Iris pigment epithelial cell (primary cell): Measurements from ENCODE around the gene MYBBP1A.

ENCODE experiments used
- DNase-seq: peaks from one replicate; pipeline ENCODE4 v3.0.0-alpha.2; 2011; ENCODE audit warnings: low read depth

The MYBBP1A gene

DNA sequence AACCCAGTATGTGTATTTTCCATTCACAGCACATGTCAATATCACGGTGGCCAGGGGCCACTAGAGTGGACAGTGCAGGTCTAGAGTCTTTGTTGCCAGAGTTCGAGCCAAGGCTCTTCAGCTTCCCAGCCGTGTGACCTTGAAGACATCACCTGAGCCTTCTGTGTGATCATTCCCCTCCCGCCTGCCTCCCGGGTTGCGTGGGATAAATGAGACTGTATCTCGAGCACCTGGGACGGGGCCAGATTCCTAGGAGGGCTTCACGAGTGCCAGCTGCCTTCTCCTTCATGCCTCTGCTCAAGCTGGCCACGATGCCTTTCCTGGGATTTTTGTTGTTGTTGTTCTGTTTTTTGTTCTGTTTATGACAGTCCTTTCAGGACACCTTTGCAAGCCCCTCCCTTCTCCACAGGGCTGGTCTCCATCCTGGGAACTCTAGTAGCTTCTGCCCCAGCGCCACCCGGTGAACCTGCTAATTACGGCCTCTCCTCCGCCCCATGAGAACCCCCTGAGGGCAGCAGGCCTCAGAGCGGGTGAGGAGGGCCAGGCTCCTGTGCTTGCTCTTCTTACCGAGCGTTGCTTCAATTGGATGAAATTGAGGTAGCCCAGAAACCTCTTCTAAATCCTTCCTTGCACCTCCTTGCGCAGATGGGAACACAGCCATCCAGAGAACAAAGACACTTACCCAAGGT is 52.6 kb downstream of the MYBBP1A start:
- no peak for DNase-seq

DNA sequence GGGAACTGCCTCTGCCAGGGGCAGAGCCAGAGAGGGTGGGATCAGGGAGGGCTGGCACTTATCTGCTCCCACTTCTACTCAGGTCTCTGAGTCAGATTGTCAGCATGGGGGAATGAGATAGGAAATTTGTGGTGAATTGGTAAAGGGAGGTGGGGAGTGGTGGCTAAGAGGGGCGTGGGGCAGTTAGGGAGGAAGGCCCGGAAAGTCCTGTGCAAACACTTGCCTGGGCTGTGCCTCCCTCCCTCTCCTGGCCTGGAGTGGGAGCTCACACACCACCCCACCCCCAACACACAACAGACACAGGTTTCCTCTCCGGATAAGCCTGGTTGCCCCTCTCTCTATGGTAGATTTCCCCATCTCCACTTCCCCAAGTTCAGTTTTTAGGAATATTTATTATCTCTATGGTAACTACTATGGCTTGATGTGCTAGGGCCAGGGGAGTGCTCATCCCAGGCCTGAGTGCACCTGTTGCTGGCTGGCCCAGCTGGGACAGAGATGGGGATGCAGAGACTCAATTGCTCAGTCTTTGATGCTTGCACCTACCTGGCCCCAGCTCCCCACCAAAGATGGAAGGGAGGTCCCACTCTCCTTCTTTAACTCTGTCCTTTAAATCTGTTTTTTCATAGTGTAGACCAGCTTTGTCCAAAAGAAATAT is 53.8 kb downstream of the MYBBP1A start:
- DNase-seq, result no peak

DNA sequence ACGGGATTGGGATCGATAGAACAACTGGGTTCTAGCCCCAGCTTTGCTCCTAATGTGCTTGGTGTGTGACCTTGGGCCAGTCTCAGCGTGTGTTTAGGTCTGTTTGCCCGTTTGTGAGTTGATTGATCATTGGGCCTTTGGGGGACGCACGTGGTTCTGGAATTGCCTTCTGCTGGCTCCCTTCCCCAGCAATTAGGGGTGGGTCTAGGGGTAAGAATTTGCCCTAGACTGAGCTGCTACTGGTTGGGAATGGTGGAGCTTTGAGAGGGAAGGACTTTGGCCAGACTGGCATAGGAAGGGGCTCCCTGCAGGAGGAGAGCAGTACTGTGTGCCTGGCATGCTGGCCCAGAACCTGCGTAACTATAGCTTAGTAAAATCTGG is 55.0 kb downstream of the MYBBP1A start:
- DNase-seq, result no peak

DNA sequence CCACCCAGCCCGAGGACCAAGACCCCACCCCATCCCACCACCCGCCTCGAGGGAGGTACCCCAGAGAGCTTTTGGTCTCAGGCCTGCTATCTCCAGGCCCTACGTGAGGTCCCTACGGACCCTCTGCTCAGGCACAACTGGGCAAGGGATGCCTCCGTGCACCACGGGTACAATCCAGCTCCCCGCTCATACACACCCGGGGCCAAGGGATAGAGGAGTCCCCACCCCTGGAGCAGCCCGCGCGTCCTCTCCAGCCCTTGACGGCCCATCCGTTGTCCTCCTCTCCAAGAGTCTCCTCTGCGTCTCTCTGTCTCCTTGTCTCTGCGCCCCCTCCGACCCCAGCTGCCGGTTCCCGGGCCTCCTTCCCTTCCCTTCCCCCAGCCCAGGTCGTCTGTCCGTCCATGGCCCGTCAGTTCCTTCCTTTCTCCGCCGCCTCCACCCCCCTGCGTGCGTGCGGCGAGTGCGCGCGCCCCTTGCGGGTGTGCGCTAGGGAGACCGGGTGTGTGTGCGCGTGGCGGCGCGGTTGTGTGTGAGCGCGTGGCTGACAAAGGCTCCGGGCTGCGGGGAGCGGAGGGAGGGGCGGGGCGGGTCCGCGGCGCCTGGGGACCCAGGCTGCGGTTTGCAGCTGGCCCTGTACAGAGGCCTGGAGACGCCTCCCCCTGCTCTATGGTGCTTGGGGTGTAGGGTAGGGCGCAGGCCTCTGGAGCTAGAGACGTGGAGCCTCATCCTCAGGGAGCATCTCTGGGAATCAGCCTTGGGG is 55.6 kb downstream of the MYBBP1A start:
- peak; percentile 12 for DNase-seq

DNA sequence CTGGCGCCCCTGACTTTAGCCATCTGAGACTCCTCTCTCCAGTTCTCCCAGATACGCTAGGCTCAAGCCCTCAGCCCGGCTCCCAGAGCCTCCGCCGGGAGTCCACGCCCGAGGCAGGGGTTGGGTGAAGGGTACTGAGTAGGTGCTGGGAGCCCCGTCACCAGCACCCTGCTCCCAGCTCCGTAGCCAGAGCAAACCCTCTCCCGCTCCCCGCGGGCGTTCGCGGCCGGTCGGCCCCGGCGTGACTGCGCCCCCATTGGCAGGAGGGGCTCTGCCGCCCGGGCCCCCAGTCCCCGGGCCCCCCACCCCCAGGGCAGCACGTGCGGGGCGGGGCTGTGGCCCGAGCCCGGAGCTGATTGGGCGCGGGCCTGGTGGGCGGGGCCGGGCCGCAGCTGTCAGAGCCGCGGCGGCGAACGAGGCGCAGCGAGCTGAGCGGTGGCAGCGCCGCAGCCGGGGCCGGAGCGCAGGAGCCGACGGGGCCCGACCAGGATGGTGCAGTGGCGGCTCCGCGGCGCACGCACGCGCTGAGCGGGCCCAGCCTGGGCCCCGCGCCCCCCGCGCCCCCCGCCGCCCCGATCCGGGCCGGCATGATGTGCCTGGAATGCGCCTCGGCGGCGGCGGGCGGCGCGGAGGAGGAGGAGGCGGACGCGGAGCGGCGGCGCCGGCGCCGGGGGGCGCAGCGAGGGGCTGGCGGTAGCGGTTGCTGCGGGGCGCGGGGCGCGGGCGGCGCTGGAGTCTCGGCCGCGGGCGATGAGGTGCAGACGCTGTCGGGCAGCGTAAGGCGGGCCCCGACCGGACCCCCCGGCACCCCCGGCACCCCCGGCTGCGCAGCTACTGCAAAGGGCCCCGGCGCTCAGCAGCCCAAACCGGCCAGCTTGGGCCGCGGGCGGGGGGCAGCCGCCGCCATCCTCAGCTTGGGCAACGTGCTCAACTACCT is 56.5 kb downstream of the MYBBP1A start, which contains the start of gene SPNS2:
Gene SPNS2 (plus strand): TSS at position 421 of the 937 bp plus-strand sequence. CDS start 167 bp downstream, at position 588.
- DNase-seq, result peak; percentile 55

DNA sequence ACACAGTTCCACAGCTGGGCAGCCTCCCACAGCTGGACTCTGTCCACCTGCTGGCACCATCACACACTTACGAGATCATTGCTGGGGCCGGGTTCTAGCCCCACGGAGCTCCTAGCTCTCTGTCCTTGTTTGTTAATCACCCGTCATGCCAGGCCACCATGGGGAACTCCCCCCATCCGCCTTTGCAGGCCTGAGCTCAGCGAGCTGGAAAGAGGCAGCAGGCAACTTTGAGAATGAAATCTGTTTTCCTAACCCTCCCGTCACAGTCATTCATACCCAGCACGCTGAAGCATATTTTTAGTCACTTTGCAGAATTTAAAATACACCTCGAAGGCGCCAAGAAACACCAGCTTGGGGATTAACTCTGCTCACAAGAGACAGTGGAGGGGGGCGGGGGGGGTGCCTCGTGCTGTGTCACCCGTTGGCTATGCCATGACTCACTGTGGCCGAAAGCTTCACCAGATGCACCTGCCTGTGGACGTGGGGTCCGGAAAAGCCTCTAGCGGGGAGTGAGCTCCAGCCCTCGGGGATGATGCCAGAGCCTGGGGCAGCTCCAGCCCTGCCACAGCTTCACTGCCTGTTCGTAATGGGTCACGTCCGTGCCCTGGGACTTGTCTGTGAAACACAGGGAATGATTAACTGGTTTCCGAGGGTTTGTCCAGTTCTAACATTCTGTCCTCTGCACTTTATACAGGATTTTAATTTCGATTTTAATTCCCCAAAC is 57.9 kb downstream of the MYBBP1A start:
- DNase-seq, result peak; percentile 12

DNA sequence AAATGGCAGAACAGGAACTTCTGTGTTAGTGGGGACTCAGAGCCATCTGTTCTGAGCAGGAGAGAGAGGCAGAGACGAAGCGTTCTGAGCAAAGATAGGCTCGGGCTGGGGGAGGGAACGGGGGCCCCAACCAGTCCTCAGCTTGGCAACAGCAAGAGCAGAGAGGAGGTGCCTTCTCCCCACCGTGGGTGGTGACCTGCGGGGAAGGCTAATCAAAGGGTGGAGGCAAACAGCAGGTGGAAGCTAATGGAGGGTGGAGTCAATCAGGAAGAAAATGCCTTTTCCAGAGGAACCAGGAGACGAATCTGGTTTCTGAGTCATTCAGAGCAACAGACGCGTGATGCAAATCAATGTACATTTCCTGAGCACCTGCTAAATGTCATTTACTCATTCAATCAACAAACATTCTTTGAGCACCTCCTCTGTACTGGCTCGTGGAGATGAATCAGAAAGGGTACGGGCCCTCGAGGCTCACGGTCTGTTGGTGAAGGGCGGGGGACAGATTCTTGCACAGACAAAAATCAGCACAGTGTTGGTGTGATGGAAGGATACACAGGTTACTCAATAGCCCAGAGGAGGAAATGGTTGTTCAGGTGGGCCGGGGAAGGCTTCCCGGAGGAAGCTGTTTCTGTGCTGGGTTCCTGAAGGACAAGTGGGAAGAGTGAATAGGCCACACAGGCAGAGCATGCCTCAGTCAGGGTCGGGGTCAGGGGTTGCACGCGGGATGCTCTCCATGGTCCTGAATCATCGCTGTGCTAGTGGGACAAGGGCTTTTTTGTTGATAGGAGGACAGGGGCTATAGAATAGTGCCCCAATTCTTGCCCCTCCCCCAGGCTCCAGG is 62.2 kb downstream of the MYBBP1A start:
- peak; percentile 10 for DNase-seq

DNA sequence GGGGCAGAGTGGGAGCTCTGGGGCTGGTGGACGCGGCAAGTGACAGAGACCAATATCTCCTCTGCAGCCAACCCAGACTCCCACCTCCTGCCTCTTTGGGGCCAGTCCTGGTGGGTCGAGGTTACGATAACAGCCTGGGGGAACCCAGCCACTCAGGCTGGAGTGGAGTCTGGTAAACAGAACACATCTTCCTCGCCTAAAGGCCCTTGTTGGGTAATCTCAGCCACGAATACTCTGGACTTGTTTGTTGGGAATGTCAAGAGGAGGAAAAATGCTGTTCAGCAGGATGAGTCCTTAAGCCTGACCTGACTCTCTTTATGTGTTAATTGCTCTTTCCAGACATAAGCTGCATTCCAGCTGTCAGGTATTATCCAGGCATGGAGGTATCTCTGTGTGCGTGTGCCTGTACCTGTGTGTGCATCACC is 64.5 kb downstream of the MYBBP1A start:
- no peak for DNase-seq

DNA sequence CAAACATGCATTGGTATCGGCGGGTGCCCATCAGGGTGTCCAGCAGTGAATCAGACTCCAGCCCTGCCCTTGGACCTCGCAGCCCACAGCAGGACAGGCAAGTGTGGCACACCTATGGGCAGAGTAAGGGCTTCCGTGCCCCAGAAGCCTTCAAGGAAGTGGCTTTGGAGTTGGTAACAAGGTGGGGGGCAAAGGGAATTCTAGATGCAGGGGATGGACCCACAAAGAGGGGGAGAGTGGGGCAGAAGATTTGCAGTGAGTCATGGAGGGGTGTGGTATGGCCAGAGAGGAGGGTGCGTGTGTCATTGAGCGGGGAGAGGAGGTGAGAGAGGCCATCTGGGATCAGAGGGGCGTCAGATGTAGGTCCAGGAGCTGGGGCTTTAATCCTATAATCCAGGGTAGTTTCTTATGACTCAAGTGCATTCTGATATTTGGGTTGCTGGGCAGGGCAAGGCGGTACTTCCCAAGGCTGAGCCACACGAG is 65.0 kb downstream of the MYBBP1A start:
- no peak for DNase-seq

DNA sequence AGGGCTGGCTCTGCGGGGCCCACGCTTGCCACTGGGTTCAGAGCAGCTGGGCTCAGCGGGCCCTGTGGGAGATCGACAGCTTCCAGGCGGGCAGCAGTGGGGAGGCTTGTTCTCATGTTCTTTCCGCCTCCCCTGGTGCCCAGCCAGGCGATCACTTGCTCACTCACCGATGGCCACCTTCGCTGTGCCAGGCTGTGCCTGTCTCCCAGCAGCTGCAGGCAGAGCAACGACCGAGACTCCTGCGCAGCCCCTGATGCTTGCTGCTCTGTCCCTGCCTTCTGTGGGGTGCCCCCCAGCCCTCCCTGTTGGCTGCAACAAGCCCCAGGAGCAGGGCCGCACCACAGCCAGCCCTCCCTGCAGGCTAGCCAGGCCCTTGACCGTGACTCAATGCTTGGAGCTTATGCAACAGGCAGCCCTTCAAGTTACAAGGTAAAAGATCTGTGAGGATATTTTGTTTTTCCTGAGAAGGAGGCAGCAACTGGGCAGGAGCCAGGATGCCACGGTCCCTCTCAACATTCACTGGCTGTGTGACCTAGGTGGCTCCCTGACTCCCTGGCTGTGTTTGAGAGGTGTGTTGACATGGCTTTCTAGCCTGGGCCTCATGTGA is 66.1 kb downstream of the MYBBP1A start:
- DNase-seq, result peak; percentile 37
